GM12892 (cell line): ENCODE measurements around the gene QRFP.

Experiments
- DNase-seq: peaks from one replicate; pipeline ENCODE4 v3.0.0; 2011; ENCODE audit not compliant: insufficient read length
- FAIRE-seq: peaks from 2 replicates; lab custom pipeline; 2011; peaks lifted over from hg19 to GRCh38; lab: Jason Lieb, UNC
- POLR2A ChIP-seq: IDR thresholded peaks from 2 replicates; pipeline ENCODE4 v1.6.1; 2011; ENCODE audit warnings: low read depth, low read length, control low read depth
- POLR2AphosphoS5 ChIP-seq: IDR thresholded peaks from 2 replicates; pipeline ENCODE4 v1.6.1; 2011; ENCODE audit warnings: low read depth, low read length, control low read depth
- TAF1 ChIP-seq: IDR thresholded peaks from 2 replicates; pipeline ENCODE4 v1.6.1; 2011; ENCODE audit warnings: low read depth, mild to moderate bottlenecking, control low read depth, low read length, borderline replicate concordance

The QRFP gene

GRCh38 chr9:130872912-130873503 lies 23.6 kb downstream of the QRFP start:
- FAIRE-seq (no peak), DNase-seq (no peak)
- TF ChIP-seq TAF1 = no peak
- TF ChIP-seq POLR2A = no peak
- TF ChIP-seq POLR2AphosphoS5 = no peak

DNA sequence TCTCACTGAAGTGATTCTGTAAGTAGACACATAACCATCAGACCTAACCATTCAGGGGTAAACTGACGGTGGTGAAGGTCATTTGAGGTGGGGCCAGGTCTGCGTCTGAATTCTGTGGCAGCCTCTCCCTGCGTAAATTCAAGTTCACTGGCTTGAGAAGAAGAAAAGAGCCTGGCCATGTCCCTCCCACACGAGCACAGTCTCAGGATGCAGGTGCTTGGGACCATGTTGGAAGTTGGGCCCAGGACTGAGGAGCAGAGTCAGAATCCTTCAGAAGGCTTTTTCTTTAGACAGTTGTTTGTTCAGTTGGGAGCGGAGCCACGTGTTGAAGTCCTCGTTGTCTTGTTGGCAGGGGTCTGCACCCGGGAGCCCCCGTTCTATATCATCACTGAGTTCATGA lies 24.1 kb downstream of the QRFP start:
- FAIRE-seq (no peak), DNase-seq (no peak)
- no peak for TF ChIP-seq POLR2A
- no peak for TF ChIP-seq POLR2AphosphoS5
- no peak for TF ChIP-seq TAF1

- FAIRE-seq (no peak), DNase-seq (no peak)
- no peak for TF ChIP-seq TAF1
- no peak for TF ChIP-seq POLR2AphosphoS5
- TF ChIP-seq POLR2A = no peak
Observed at GRCh38 chr9:130872093-130872492, 24.5 kb downstream of the QRFP start.

GRCh38 chr9:130871395-130872062 lies 25.1 kb downstream of the QRFP start:
- TF ChIP-seq POLR2AphosphoS5 (no peak), POLR2A (no peak), TAF1 (no peak)
- FAIRE-seq (no peak), DNase-seq (no peak)

DNA sequence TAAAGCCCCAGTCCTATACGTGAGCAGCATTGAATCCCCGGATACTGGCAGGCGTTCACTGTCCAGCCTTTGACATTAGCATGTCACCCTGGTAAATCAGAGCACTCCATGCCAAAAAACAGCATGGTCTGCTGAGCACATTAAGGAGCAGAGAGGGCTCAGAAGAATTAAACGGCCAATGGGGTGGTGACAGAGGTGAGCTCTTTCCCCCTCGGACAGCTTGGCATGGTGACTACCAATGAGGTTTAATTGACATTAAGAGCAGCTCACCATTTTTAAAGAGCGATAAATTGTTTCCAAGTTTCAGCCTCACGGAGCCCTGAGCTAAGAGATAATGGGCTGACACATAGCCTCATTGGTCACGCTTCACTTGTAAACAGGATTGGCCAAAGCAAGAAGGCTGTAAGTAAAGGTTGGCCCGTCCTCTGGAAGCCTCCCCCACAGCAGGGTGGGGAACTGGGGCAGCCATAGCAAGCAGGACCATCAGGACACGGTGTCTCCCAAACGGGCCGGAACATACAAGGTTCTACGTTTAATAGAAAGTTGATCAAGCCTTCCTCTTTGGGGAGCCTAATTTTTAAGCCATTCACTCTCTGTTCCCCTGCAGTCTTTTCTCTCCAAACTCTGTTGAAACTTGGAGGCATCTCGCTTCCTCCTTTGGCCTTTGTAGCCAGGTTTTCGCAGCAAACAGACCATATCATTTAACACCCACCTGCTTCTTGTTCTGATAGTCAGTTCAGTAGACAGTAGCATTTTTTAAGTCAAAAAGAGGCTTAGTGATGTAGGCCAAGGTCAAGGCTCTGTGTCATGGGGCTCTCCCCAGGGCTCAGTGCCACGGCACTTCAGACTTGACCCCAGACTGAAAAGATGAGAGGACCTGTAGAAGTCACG lies 25.9 kb downstream of the QRFP start:
- TF ChIP-seq POLR2AphosphoS5 = no peak
- TF ChIP-seq POLR2A = no peak
- TF ChIP-seq TAF1 = no peak
- peak; percentile 78 for FAIRE-seq
- DNase-seq = no peak

DNA sequence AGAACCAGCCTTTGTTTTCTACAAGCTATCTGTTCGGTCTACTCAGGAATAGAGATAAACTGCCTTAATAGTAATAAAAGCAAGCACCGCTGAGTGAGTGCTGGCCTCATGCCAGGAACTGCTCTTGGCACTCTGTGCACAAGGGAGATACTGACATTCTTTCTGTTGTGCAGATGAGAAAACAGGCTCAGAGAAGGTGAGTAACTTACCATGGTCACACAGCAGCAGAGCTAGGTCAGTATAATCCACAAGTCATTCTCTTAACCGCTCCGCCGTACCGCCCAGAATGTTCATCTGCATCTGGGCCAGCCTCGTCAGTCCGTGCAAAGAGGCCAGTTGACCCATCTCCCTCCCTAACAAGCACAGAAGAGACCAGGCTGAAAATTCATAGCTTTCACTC lies 27.4 kb downstream of the QRFP start:
- no peak for FAIRE-seq
- no peak for TF ChIP-seq TAF1
- TF ChIP-seq POLR2A = no peak
- TF ChIP-seq POLR2AphosphoS5 = no peak
- DNase-seq = no peak

GRCh38 chr9:130868230-130868629 lies 28.4 kb downstream of the QRFP start:
- TF ChIP-seq POLR2AphosphoS5 (no peak), POLR2A (no peak), TAF1 (no peak)
- DNase-seq = no peak
- no peak for FAIRE-seq

- FAIRE-seq (no peak), DNase-seq (no peak)
- TF ChIP-seq POLR2AphosphoS5 (no peak), POLR2A (no peak), TAF1 (no peak)
Observed at GRCh38 chr9:130867556-130867955, 29.1 kb downstream of the QRFP start.

DNA sequence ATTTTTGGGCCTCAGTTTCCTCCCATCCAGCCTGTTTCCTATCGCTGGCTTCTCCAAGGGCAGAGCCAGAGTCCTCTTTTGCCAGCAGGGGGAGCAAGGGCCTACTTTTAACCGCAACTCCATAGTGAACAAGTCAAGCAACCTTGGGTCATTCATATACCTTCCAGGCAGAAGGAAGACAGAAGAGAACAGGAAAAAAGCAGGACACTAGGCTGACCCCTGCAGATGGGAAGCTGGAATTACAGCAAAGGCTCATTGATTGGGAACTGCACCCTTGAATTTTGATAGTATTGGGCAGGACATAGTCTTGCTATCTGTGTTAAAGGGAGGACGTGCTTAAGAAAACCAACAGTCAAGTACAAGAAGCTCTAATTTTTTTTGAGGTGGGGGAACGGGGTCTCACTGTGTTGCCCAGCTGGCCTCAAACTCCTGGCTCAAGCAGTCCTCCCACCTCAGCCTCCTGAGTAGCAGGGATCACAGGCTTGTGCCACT lies 30.1 kb downstream of the QRFP start:
- no peak for TF ChIP-seq TAF1
- TF ChIP-seq POLR2AphosphoS5 = no peak
- no peak for TF ChIP-seq POLR2A
- FAIRE-seq (no peak), DNase-seq (no peak)

- DNase-seq (no peak), FAIRE-seq (no peak)
- no peak for TF ChIP-seq POLR2A
- no peak for TF ChIP-seq TAF1
- TF ChIP-seq POLR2AphosphoS5 = no peak
Observed at GRCh38 chr9:130865921-130866320, 30.7 kb downstream of the QRFP start.

- TF ChIP-seq POLR2A (no peak), POLR2AphosphoS5 (no peak)
- DNase-seq (no peak), FAIRE-seq (no peak)
Observed at GRCh38 chr9:130864541-130864940, 32.1 kb downstream of the QRFP start.

GRCh38 chr9:130862747-130863146 lies 33.9 kb downstream of the QRFP start:
- FAIRE-seq (no peak), DNase-seq (no peak)
- no peak for TF ChIP-seq POLR2A
- TF ChIP-seq POLR2AphosphoS5 = no peak
- TF ChIP-seq TAF1 = no peak
